HepG2 (cell line): Measurements from ENCODE around the gene ANKRD52. TPM values are rescaled to one million over a fixed set of nuclear protein-coding genes. Genes with fewer than 3 reads are reported as not detected.

Source experiments
- ATAC-seq: fragments of 200-7000 bp; cut with Tn5 transposase; 3 replicates; pipeline ENCODE4 v1.9.1; 2020; ENCODE audit warnings: mild to moderate bottlenecking, moderate library complexity
- BruUV-seq: library from RNA; stranded (reverse); fragments of 400-500 nt; replicated peaks from 2 replicates; lab custom pipeline; 2021; lab: Mats Ljungman, UMichigan
- CTCF ChIA-PET: fragments of 300-600 bp; formaldehyde crosslinking; extraction: SDS; loops from one replicate; lab custom pipeline; 2021; ENCODE audit warnings: low total read pairs, inconsistent platforms, low intra/inter-chr PET ratio; lab: Yijun Ruan, JAX
- POLR2A ChIA-PET: fragments of 350-600 bp; sonication (Branson Sonifier 250); formaldehyde crosslinking; loops from one replicate; lab custom pipeline; 2020; ENCODE audit warnings: antibody characterized with exemption, inconsistent platforms; lab: Yijun Ruan, JAX
- DNase-seq: peaks from one replicate; pipeline ENCODE4 v3.0.0-alpha.2; 2015; ENCODE audit warnings: low spot score
- FAIRE-seq: peaks from 3 replicates; lab custom pipeline; 2011; peaks lifted over from hg19 to GRCh38; lab: Jason Lieb, UNC
- H2AFZ ChIP-seq: one replicate; pipeline ENCODE4 v1.6.1; 2011; ENCODE audit warnings: low read length, inconsistent platforms
- H3K27ac ChIP-seq: fragments of 300-600 bp; 3 replicates; pipeline ENCODE4 v1.8.0; 2011; ENCODE audit warnings: mixed run types, mild to moderate bottlenecking, mixed read lengths, low read length, inconsistent platforms; ENCODE audit not compliant: insufficient read depth; ENCODE audit errors: extremely low read length
- H3K27me3 ChIP-seq, 2 experiments: fragments of 200-600 bp in 1 of 2; 2 replicates in 1 of 2; 3 replicates in 1 of 2; pipeline versions ENCODE4 v1.6.0 to v1.8.0; 2011; ENCODE audit warnings: low read length in 2 of 2, mild to moderate bottlenecking in 2 of 2, moderate library complexity in 2 of 2, inconsistent platforms in 1 of 2; ENCODE audit not compliant: insufficient read depth in 2 of 2, control insufficient read depth in 1 of 2
- H3K36me3 ChIP-seq, 2 experiments: fragments of 200-600 bp in 1 of 2; replicated peaks in 1 of 2; 2 replicates in 1 of 2; 3 replicates in 1 of 2; pipeline versions ENCODE4 v1.5.1 to v1.8.0; 2011; ENCODE audit warnings: low read length in 2 of 2, inconsistent platforms in 1 of 2; ENCODE audit not compliant: insufficient read depth in 2 of 2, control insufficient read depth in 1 of 2
- H3K4me1 ChIP-seq: 2 replicates; pipeline ENCODE4 v1.5.1; 2012; ENCODE audit warnings: low read length, inconsistent platforms; ENCODE audit not compliant: insufficient read depth
- H3K4me2 ChIP-seq: 2 replicates; pipeline ENCODE4 v1.6.0; 2011; ENCODE audit warnings: low read depth, low read length, inconsistent platforms
- H3K4me3 ChIP-seq, 3 experiments: fragments of 200-600 bp in 1 of 3; sonication (generic), shearing (Covaris generic) in 1 of 3; replicated peaks in 1 of 3; 2 replicates each; pipeline ENCODE4 v1.5.1; 2011 to 2016; ENCODE audit warnings: low read length in 3 of 3, inconsistent platforms in 2 of 3, low read depth in 2 of 3, mild to moderate bottlenecking in 2 of 3, control low read depth in 1 of 3, mixed read lengths in 1 of 3; ENCODE audit not compliant: insufficient read depth in 1 of 3
- H3K79me2 ChIP-seq: one replicate; pipeline ENCODE4 v1.6.1; 2011; ENCODE audit warnings: low read length, inconsistent platforms; ENCODE audit not compliant: insufficient read depth
- H3K9ac ChIP-seq: 2 replicates; pipeline ENCODE4 v1.6.0; 2011; ENCODE audit warnings: mild to moderate bottlenecking, low read depth, low read length, inconsistent platforms; ENCODE audit not compliant: insufficient read depth
- H3K9me3 ChIP-seq: 2 replicates; pipeline ENCODE4 v1.5.1; 2012; ENCODE audit warnings: mild to moderate bottlenecking, low read length
- H4K20me1 ChIP-seq: 2 replicates; pipeline ENCODE4 v1.6.0; 2011; ENCODE audit warnings: inconsistent platforms, mild to moderate bottlenecking, low read length, moderate library complexity; ENCODE audit not compliant: insufficient read depth
- ASH2L ChIP-seq: fragments of 300-600, 200-600 bp; sonication (generic); IDR thresholded peaks from 2 replicates; pipeline ENCODE4 v1.7.0; 2017; ENCODE audit warnings: low read depth, mild to moderate bottlenecking, moderate library complexity, mixed read lengths, low read length; ENCODE audit not compliant: insufficient read length
- BHLHE40 ChIP-seq: IDR thresholded peaks from 2 replicates; pipeline ENCODE4 v1.6.1; 2011; ENCODE audit warnings: low read length, improper control_type of control experiment
- DMAP1 ChIP-seq: IDR thresholded peaks from 2 replicates; pipeline ENCODE4 v1.6.1; 2016
- E2F1 ChIP-seq: sonication (generic); formaldehyde crosslinking; IDR thresholded peaks from 2 replicates; pipeline ENCODE4 v1.5.0; 2020; ENCODE audit warnings: missing genetic modification reagents
- GABPB1 ChIP-seq: IDR thresholded peaks from 2 replicates; pipeline ENCODE4 v1.6.1; 2016; ENCODE audit warnings: mild to moderate bottlenecking, missing genetic modification reagents, moderate library complexity, missing compliant biosample characterization
- IKZF5 ChIP-seq: IDR thresholded peaks from 2 replicates; pipeline ENCODE4 v1.6.1; 2018; ENCODE audit warnings: missing genetic modification reagents, mild to moderate bottlenecking, missing compliant biosample characterization
- MAFF ChIP-seq: IDR thresholded peaks from 2 replicates; pipeline ENCODE4 v1.6.1; 2011; ENCODE audit warnings: low read depth, low read length, improper control_type of control experiment
- NCOA5 ChIP-seq: sonication (generic); formaldehyde crosslinking; IDR thresholded peaks from 2 replicates; pipeline ENCODE4 v1.4.0; 2020; ENCODE audit warnings: missing genetic modification reagents
- RBFOX2 ChIP-seq: fragments of 200-400 bp; formaldehyde crosslinking; IDR thresholded peaks from 2 replicates; pipeline ENCODE4 v1.6.1; 2017; ENCODE audit warnings: low read depth, mild to moderate bottlenecking, low read length
- RXRB ChIP-seq: IDR thresholded peaks from 2 replicates; pipeline ENCODE4 v1.6.1; 2016; ENCODE audit warnings: borderline replicate concordance, missing genetic modification reagents, missing compliant biosample characterization
- SAP130 ChIP-seq: IDR thresholded peaks from 2 replicates; pipeline ENCODE4 v1.6.1; 2016; ENCODE audit warnings: low read depth
- SNAPC5 ChIP-seq: sonication (generic); formaldehyde crosslinking; IDR thresholded peaks from 2 replicates; pipeline ENCODE4 v1.8.1; 2023; ENCODE audit warnings: mild to moderate bottlenecking, missing genetic modification reagents, borderline replicate concordance
- STAG1 ChIP-seq: sonication (generic); formaldehyde crosslinking; IDR thresholded peaks from 2 replicates; pipeline ENCODE4 v1.4.0; 2020; ENCODE audit warnings: missing genetic modification reagents
- TAF15 ChIP-seq: fragments of 200-400 bp; formaldehyde crosslinking; IDR thresholded peaks from one replicate; pipeline ENCODE4 v1.6.1; 2018; ENCODE audit warnings: mild to moderate bottlenecking, low read depth, low read length; ENCODE audit not compliant: poor library complexity, severe bottlenecking
- TGIF2 ChIP-seq: IDR thresholded peaks from 2 replicates; pipeline ENCODE4 v1.6.1; 2016; ENCODE audit warnings: control low read depth, missing compliant biosample characterization
- ZBTB26 ChIP-seq: IDR thresholded peaks from 2 replicates; pipeline ENCODE4 v1.6.1; 2016; ENCODE audit warnings: missing compliant biosample characterization, missing genetic modification reagents, borderline replicate concordance
- ZNF205 ChIP-seq: IDR thresholded peaks from 2 replicates; pipeline ENCODE4 v1.6.1; 2018; ENCODE audit warnings: missing biosample characterization, missing genetic modification reagents
- ZNF501 ChIP-seq: sonication (generic); formaldehyde crosslinking; IDR thresholded peaks from 2 replicates; pipeline ENCODE4 v1.5.1; 2020; ENCODE audit warnings: mild to moderate bottlenecking, moderate library complexity, missing genetic modification reagents
- ZNF580 ChIP-seq: IDR thresholded peaks from 2 replicates; pipeline ENCODE4 v1.6.1; 2016; ENCODE audit warnings: low read depth, borderline replicate concordance
- ZNF607 ChIP-seq: sonication (generic); formaldehyde crosslinking; IDR thresholded peaks from 2 replicates; pipeline ENCODE4 v1.5.1; 2020; ENCODE audit warnings: missing genetic modification reagents, mild to moderate bottlenecking, borderline replicate concordance
- ZNF768 ChIP-seq: sonication (generic); formaldehyde crosslinking; IDR thresholded peaks from 2 replicates; pipeline ENCODE4 v1.4.0; 2020; ENCODE audit warnings: missing genetic modification reagents
- WGBS: methylation state at CpG from one replicate; pipeline ENCODE4 v1.1.6; 2017; ENCODE audit warnings: low lambda C conversion rate; 5-methylcytosine and 5-hydroxymethylcytosine counted together
- in situ Hi-C: cut with HindIII; loops from 2 replicates; pipeline ENCODE4 v1.10.0; 2017; ENCODE audit warnings: low pct_unique_long_range_greater_than_20kb; ENCODE audit not compliant: extremely low pct_ligation_motif_present
- intact Hi-C: fragments of 100-400 bp; cut with micrococcal nuclease; formaldehyde crosslinking; loops from one replicate; pipeline ENCODE4 v1.10.0; 2022; ENCODE audit not compliant: unreplicated experiment
- polyA plus RNA-seq, 8 experiments: library from polyadenylated mRNA; depleted of rRNA in 3 of 8; stranded (reverse) in 7 of 8; unstranded in 1 of 8; fragments of >200 nt; fragmentation: Illumina TruSeq in 4 of 8; extraction: Trizol in 4 of 8; gene quantifications; 2 replicates each; pipeline versions ENCODE4 v1.2.1 to v1.2.3, GENCODE V29; 2011 to 2016; ENCODE audit warnings: low read depth in 4 of 8, missing spikeins in 1 of 8, mixed read lengths in 1 of 8; ENCODE audit not compliant: insufficient read depth in 1 of 8
- total RNA-seq, 5 experiments: library from RNA; depleted of rRNA; stranded (reverse); fragments of >200 nt; fragmentation: Illumina TruSeq; extraction: Trizol; gene quantifications; 2 replicates each; pipeline ENCODE4 v1.2.3, GENCODE V29; 2016; ENCODE audit warnings: low read depth in 1 of 5

The ANKRD52 gene
- total and polyA plus RNA-seq, 2 of the 13 experiments (the other 11 are each of a cell fraction or from before 2014, with no cell fraction given), result 7.8 to 9.2 TPM

- in situ Hi-C loops, result loop anchor here (5.0 kb wide), 1 partner anchor 33 kb away; the partner anchor contains the start of gene ANKRD52
- intact Hi-C loops, result loop anchor here (1.0 to 5.0 kb wide), 2 partner anchors 31 to 33 kb away; partner anchors contain the start of gene ANKRD52
- 0% methylated on average over 3 of the region's 41 CpGs for WGBS
- peak; percentile 92 for DNase-seq
- peak within 1 kb of the TSS; percentile 95 for H3K4me2 ChIP-seq
- no peaks in the 10 kb centered on the region; a peak in 1 of 5 replicates for H3K27me3 ChIP-seq
- H3K36me3 ChIP-seq, result no peaks in the 10 kb centered on the region; a peak in 1 of 5 replicates
- H3K79me2 ChIP-seq, result peaks cover 12% of the 10 kb centered on the region
- H3K4me3 ChIP-seq, result peak within 1 kb of the TSS; percentile 68 to 79 (median 78)
- H3K9me3 ChIP-seq, result no peaks in the 10 kb centered on the region
- H3K9ac ChIP-seq, result peak within 1 kb of the TSS; percentile 68
- peak; percentile 70 for FAIRE-seq
- ChIA-PET POLR2A (no interaction called here), CTCF (interaction anchor here (1.1 to 2.6 kb wide), 6 partner anchors 18 to 105 kb away, joined by 4 to 15 read pairs (median 8); partner anchors contain the start of gene ANKRD52)
- no TSS peak for BruUV-seq
- H3K4me1 ChIP-seq, result peaks cover 39% of the 10 kb centered on the region
- peak within 1 kb of the TSS; percentile 15 for H2AFZ ChIP-seq
- H3K27ac ChIP-seq, result peak within 1 kb of the TSS; percentile 26
- ATAC-seq, result peak; percentile 85
- H4K20me1 ChIP-seq, result no peaks in the 10 kb centered on the region
- TF ChIP-seq SAP130, result peak; percentile 80
- TF ChIP-seq NCOA5 (CRISPR knock-in tag), result no peak
- TF ChIP-seq IKZF5 (CRISPR knock-in tag), result peak; percentile 69
- peak; percentile 46; the same call in 1 of the 2 replicates for TF ChIP-seq DMAP1 (CRISPR knock-in tag)
- TF ChIP-seq BHLHE40, result peak; percentile 60
- TF ChIP-seq ASH2L, result peak; percentile 72
- TF ChIP-seq ZNF607 (CRISPR knock-in tag), result 0 out of 2 replicates have a peak, but pooled peaks have one; percentile 55
- TF ChIP-seq RXRB (CRISPR knock-in tag), result peak; percentile 33; the same call in 1 of the 2 replicates
- TF ChIP-seq TAF15, result peak; percentile 45
- no peak for TF ChIP-seq MAFF
- no peak for TF ChIP-seq SNAPC5 (CRISPR knock-in tag)
- TF ChIP-seq E2F1 (CRISPR knock-in tag), result peak; percentile 88
- TF ChIP-seq STAG1 (CRISPR knock-in tag), result peak; percentile 45
- peak; percentile 86 for TF ChIP-seq ZNF501 (CRISPR knock-in tag)
- TF ChIP-seq GABPB1 (CRISPR knock-in tag), result peak; percentile 97
- TF ChIP-seq ZBTB26 (CRISPR knock-in tag), result 0 out of 2 replicates have a peak, but pooled peaks have one; percentile 19
- 0 out of 2 replicates have a peak, but pooled peaks have one; percentile 27 for TF ChIP-seq ZNF580 (CRISPR knock-in tag)
- no peak for TF ChIP-seq TGIF2 (CRISPR knock-in tag)
- no peak for TF ChIP-seq ZNF768 (CRISPR knock-in tag)
- TF ChIP-seq RBFOX2, result peak; percentile 74
- peak; percentile 91 for TF ChIP-seq ZNF205 (CRISPR knock-in tag)
Observed at GRCh38 chr12:56224102-56224701, 34.0 kb downstream of the ANKRD52 start, which contains the start of gene NABP2. Gene NABP2 (plus strand): TSS chr12:56224342. CDS start chr12:56224857, 515 bp downstream.
